K562 (cell line): ENCODE measurements around the gene DCDC2. TPM values are rescaled to one million over a fixed set of nuclear protein-coding genes. Genes with fewer than 3 reads are reported as not detected.

Experiments used
- CBX2 ChIP-seq: fragments of 200-600 bp; sonication (generic); IDR thresholded peaks from one replicate; pipeline ENCODE4 v1.6.1; 2012; ENCODE audit warnings: mild to moderate bottlenecking, low read length, inconsistent platforms; ENCODE audit not compliant: insufficient read depth, poor library complexity, severe bottlenecking
- CHD7 ChIP-seq: fragments of 200-600 bp; sonication (generic); IDR thresholded peaks from one replicate; pipeline ENCODE4 v1.6.1; 2012; ENCODE audit warnings: mild to moderate bottlenecking, low read depth, low read length, inconsistent platforms
- EGR1 ChIP-seq: fragments of 450-650 bp; conservative IDR thresholded peaks from 2 replicates; pipeline ENCODE4 v1.6.1; 2017; ENCODE audit warnings: mild to moderate bottlenecking
- HLTF ChIP-seq: fragments of 450-650 bp; IDR thresholded peaks from 2 replicates; pipeline ENCODE4 v1.6.1; 2016
- RFX5 ChIP-seq: IDR thresholded peaks from 2 replicates; pipeline ENCODE4 v1.6.1; 2011; ENCODE audit warnings: low read depth, mild to moderate bottlenecking, improper control_type of control experiment, low read length
- RHOXF2B ChIP-seq: fragments of 250-450 bp; sonication (Bioruptor Pico); conservative IDR thresholded peaks from 2 replicates; pipeline ENCODE4 v1.5.1; 2021
- SP1 ChIP-seq: sonication (generic); formaldehyde crosslinking; IDR thresholded peaks from 2 replicates; pipeline ENCODE4 v1.8.1; 2022; ENCODE audit warnings: mild to moderate bottlenecking, missing genetic modification reagents
- SREBF2 ChIP-seq: sonication (generic); formaldehyde crosslinking; IDR thresholded peaks from 2 replicates; pipeline ENCODE4 v1.4.0; 2020; ENCODE audit warnings: mild to moderate bottlenecking, missing genetic modification reagents
- ZBTB5 ChIP-seq: fragments of 450-650 bp; IDR thresholded peaks from 2 replicates; pipeline ENCODE4 v1.6.1; 2017; ENCODE audit warnings: antibody characterized with exemption
- polyA plus RNA-seq, 8 experiments: library from polyadenylated mRNA; depleted of rRNA in 4 of 8; stranded (reverse) in 5 of 8; unstranded in 3 of 8; fragments of >200 nt; fragmentation: Nextera tagmentation in 2 of 8; fragmentation: Illumina TruSeq in 1 of 8; extraction: Ambion mirVana in 2 of 8; extraction: Trizol in 1 of 8; gene quantifications; 2 replicates each; pipeline versions ENCODE4 v1.2.1 to v1.2.3, GENCODE V29; 2011 to 2014; ENCODE audit warnings: inconsistent platforms in 1 of 8, missing spikeins in 1 of 8
- total RNA-seq, 7 experiments: library from RNA; depleted of rRNA in 6 of 7; stranded (reverse); fragments of >200 nt in 6 of 7; fragmentation: Illumina TruSeq in 2 of 7; extraction: Trizol in 2 of 7; gene quantifications; 2 replicates each; pipeline versions ENCODE4 v1.2.1 to v1.2.3, GENCODE V29; 2011 to 2021; ENCODE audit warnings: low replicate concordance in 1 of 7

DCDC2 gene
- total and polyA plus RNA-seq, 9 of the 15 experiments (the other 6 are each of a cell fraction or from before 2014, with no cell fraction given) = 0.04 TPM; not detected in 8

- no peak for TF ChIP-seq CHD7
- TF ChIP-seq RFX5 = no peak
- TF ChIP-seq SP1 (CRISPR knock-in tag) = no peak
- TF ChIP-seq CBX2 = no peak
- no peak for TF ChIP-seq SREBF2 (CRISPR knock-in tag)
- no peak for TF ChIP-seq RHOXF2B (CRISPR knock-in tag)
- TF ChIP-seq EGR1 = no peak
- no peak for TF ChIP-seq ZBTB5
- TF ChIP-seq HLTF = no peak
These were observed 210.2 kb downstream of the DCDC2 start (continued) for GRCh38 chr6:24147511-24148153.
